Caco-2 (cell line): ENCODE results near the gene PRRC2A. TPM values are rescaled to one million over a fixed set of nuclear protein-coding genes. Genes with fewer than 3 reads are reported as not detected.
A peak's percentile ranks its signal among the peaks of the same experiment; 100 is the strongest.

ENCODE experiments used
- BruUV-seq: library from RNA; stranded (reverse); fragments of 400-500 nt; replicated peaks from 2 replicates; lab custom pipeline; 2021; lab: Mats Ljungman, UMichigan
- CTCF ChIA-PET: fragments of 300-600 bp; sonication (Branson Sonifier 250); formaldehyde crosslinking; loops from one replicate; lab custom pipeline; 2022; ENCODE audit warnings: antibody characterized with exemption; lab: Charles Lee
- POLR2A ChIA-PET: fragments of 300-600 bp; sonication (Branson Sonifier 250); formaldehyde crosslinking; loops from one replicate; lab custom pipeline; 2022; ENCODE audit warnings: antibody characterized with exemption; lab: Charles Lee
- DNase-seq, 2 experiments: peaks; one replicate each; pipeline versions ENCODE4 v3.0.0 to v3.0.0-alpha.2; 2020 to 2022
- H3K27me3 ChIP-seq: replicated peaks from 2 replicates; pipeline ENCODE4 v1.6.0; 2011; ENCODE audit warnings: low read length; ENCODE audit not compliant: control insufficient read depth, insufficient read depth
- H3K36me3 ChIP-seq: 2 replicates; pipeline ENCODE4 v1.5.1; 2011; ENCODE audit warnings: low read length; ENCODE audit not compliant: control insufficient read depth, insufficient read depth
- H3K4me1 ChIP-seq: fragments of 250-450 bp; sonication (Bioruptor Pico); 2 replicates; pipeline ENCODE4 v1.5.1; 2020; ENCODE audit warnings: mild to moderate bottlenecking
- H3K4me3 ChIP-seq: 2 replicates; pipeline ENCODE4 v1.5.1; 2011; ENCODE audit warnings: low read depth, mild to moderate bottlenecking, control low read depth, low read length
- H3K9me3 ChIP-seq: fragments of 250-450 bp; sonication (Bioruptor Pico); 2 replicates; pipeline ENCODE4 v1.5.1; 2020; ENCODE audit warnings: mild to moderate bottlenecking, moderate library complexity
- H3K27ac Mint-ChIP-seq: one replicate; pipeline ENCODE4 v1.8.0; 2022; ENCODE audit warnings: mixed read lengths; ENCODE audit not compliant: unreplicated experiment
- H3K27me3 Mint-ChIP-seq: one replicate; pipeline ENCODE4 v1.8.0; 2022; ENCODE audit warnings: mixed read lengths; ENCODE audit not compliant: insufficient read depth, unreplicated experiment
- H3K36me3 Mint-ChIP-seq: one replicate; pipeline ENCODE4 v1.8.0; 2022; ENCODE audit warnings: mild to moderate bottlenecking, mixed read lengths; ENCODE audit not compliant: insufficient read depth, unreplicated experiment
- H3K4me1 Mint-ChIP-seq: one replicate; pipeline ENCODE4 v1.8.0; 2022; ENCODE audit warnings: low read depth, mixed read lengths; ENCODE audit not compliant: unreplicated experiment
- H3K4me3 Mint-ChIP-seq: one replicate; pipeline ENCODE4 v1.8.0; 2022; ENCODE audit warnings: mild to moderate bottlenecking, moderate library complexity, mixed read lengths; ENCODE audit not compliant: unreplicated experiment
- H3K9me3 Mint-ChIP-seq: one replicate; pipeline ENCODE4 v1.8.0; 2022; ENCODE audit warnings: mixed read lengths; ENCODE audit not compliant: unreplicated experiment
- CTCF ChIP-seq, 2 experiments: fragments of 200-600 bp in 1 of 2; IDR thresholded peaks; 1 replicate in 1 of 2; 2 replicates in 1 of 2; pipeline versions ENCODE4 v1.5.1 to v1.8.0; 2011 to 2022; ENCODE audit warnings: antibody characterized with exemption in 1 of 2, control low read depth in 1 of 2, inconsistent platforms in 1 of 2, low read depth in 1 of 2, low read length in 1 of 2, mild to moderate bottlenecking in 1 of 2, moderate library complexity in 1 of 2; ENCODE audit not compliant: insufficient read depth in 1 of 2, severe bottlenecking in 1 of 2, unreplicated experiment in 1 of 2
- intact Hi-C: fragments of 100-400 bp; cut with micrococcal nuclease; formaldehyde crosslinking; loops from one replicate; pipeline ENCODE4 v1.10.0; 2022; ENCODE audit not compliant: unreplicated experiment
- total RNA-seq: library from RNA; stranded (reverse); gene quantifications from 2 replicates; pipeline ENCODE4 v1.2.3, GENCODE V29; 2022

PRRC2A gene
- total RNA-seq, 1 experiment from 2014 or later = 222 TPM

- intact Hi-C loops = no loop called here
- ChIA-PET POLR2A (interaction anchor here (1.4 kb wide), 1 partner anchor 38 kb away, joined by 6 read pairs; the partner anchor contains the start of gene DDX39B), CTCF (interaction anchor here (0.6 to 7.2 kb wide), 5 partner anchors 13 to 190 kb away, joined by 3 to 80 read pairs (median 5); partner anchors contain the start of genes NCR3 and NFKBIL1)
- no peak for DNase-seq
- Histone ChIP-seq H3K9me3 (no peaks in the 10 kb centered on the region), H3K4me1 (peaks cover 3% of the 10 kb centered on the region; the same call in 1 of the 2 replicates), H3K4me3 (no peak overlapping the region), H3K36me3 (no peaks in the 10 kb centered on the region), H3K27me3 (no peaks in the 10 kb centered on the region)
- BruUV-seq = no TSS peak
- Mint-ChIP-seq H3K27me3 (no peaks in the 10 kb centered on the region), H3K4me3 (peak overlapping the region; percentile 97), H3K36me3 (peaks cover 5% of the 10 kb centered on the region), H3K9me3 (no peaks in the 10 kb centered on the region), H3K27ac (no peak overlapping the region), H3K4me1 (peaks cover 18% of the 10 kb centered on the region)
- TF ChIP-seq CTCF (IDR thresholded peaks at IDR 0.05; ENCODE audit: insufficient read depth in 1 of 2, low read depth in 1 of 2, low read length in 1 of 2, severe bottlenecking in 1 of 2, unreplicated experiment in 1 of 2) = no peak
Measured at GRCh38 chr6:31579546-31580437, 40.7 kb upstream of the PRRC2A start.

GRCh38 chr6:31580438-31580740 lies 40.1 kb upstream of the PRRC2A start:
- H3K4me3 Mint-ChIP-seq = peak overlapping the region; percentile 97
- Histone ChIP-seq H3K4me1 (peaks cover 3% of the 10 kb centered on the region; the same call in 1 of the 2 replicates), H3K9me3 (no peaks in the 10 kb centered on the region), H3K4me3 (peak overlapping the region; percentile 80), H3K36me3 (no peaks in the 10 kb centered on the region), H3K27me3 (no peaks in the 10 kb centered on the region)
- peaks cover 5% of the 10 kb centered on the region for H3K36me3 Mint-ChIP-seq
- peaks cover 18% of the 10 kb centered on the region for H3K4me1 Mint-ChIP-seq
- H3K27ac Mint-ChIP-seq = no peak overlapping the region
- H3K9me3 Mint-ChIP-seq = no peaks in the 10 kb centered on the region
- POLR2A ChIA-PET = interaction anchor here (1.4 kb wide), 1 partner anchor 39 kb away, joined by 6 read pairs; the partner anchor contains the start of gene DDX39B
- TF ChIP-seq CTCF (IDR thresholded peaks at IDR 0.05; ENCODE audit: insufficient read depth in 1 of 2, low read depth in 1 of 2, low read length in 1 of 2, severe bottlenecking in 1 of 2, unreplicated experiment in 1 of 2) = no peak
- intact Hi-C loops = no loop called here
- no TSS peak for BruUV-seq
- CTCF ChIA-PET = interaction anchor here (0.6 to 7.2 kb wide), 4 partner anchors 13 to 189 kb away, joined by 3 to 80 read pairs (median 4); partner anchors contain the start of gene NCR3
- DNase-seq = no peak
- no peaks in the 10 kb centered on the region for H3K27me3 Mint-ChIP-seq

- peak; percentile 82 to 92 for DNase-seq
- H3K9me3 ChIP-seq = no peaks in the 10 kb centered on the region
- Mint-ChIP-seq H3K4me1 (peaks cover 18% of the 10 kb centered on the region), H3K9me3 (no peaks in the 10 kb centered on the region), H3K36me3 (peaks cover 5% of the 10 kb centered on the region), H3K4me3 (peak overlapping the region; percentile 97), H3K27me3 (no peaks in the 10 kb centered on the region), H3K27ac (peak overlapping the region; percentile 83)
- peaks cover 3% of the 10 kb centered on the region; the same call in 1 of the 2 replicates for H3K4me1 ChIP-seq
- no peaks in the 10 kb centered on the region for H3K27me3 ChIP-seq
- BruUV-seq = no TSS peak
- H3K4me3 ChIP-seq = peak overlapping the region; percentile 80
- H3K36me3 ChIP-seq = no peaks in the 10 kb centered on the region
- TF ChIP-seq CTCF (IDR thresholded peaks at IDR 0.05; ENCODE audit: insufficient read depth in 1 of 2, low read depth in 1 of 2, low read length in 1 of 2, severe bottlenecking in 1 of 2, unreplicated experiment in 1 of 2) = peak; percentile 90 to 93
- CTCF ChIA-PET = interaction anchor here (0.6 to 7.2 kb wide), 6 partner anchors 12 to 494 kb away, joined by 3 to 80 read pairs (median 4); partner anchors contain the start of gene NCR3
- POLR2A ChIA-PET = interaction anchor here (0.9 to 1.4 kb wide), 2 partner anchors 39 to 55 kb away, joined by 3 to 6 read pairs; partner anchors contain the start of gene DDX39B
- intact Hi-C loops = loop anchor here (1.0 kb wide), 1 partner anchor 17 kb away; no protein-coding TSS in a partner anchor
Measured at GRCh38 chr6:31580807-31581433, 39.6 kb upstream of the PRRC2A start.
